Vagina (tissue), 2 donors: ENCODE measurements around the gene P2RY11.

Experiments
- CTCF ChIP-seq, 3 experiments: fragments of 450-650 bp in 2 of 3; fragments of 200-600 bp in 1 of 3; sonication (generic) in 1 of 3; IDR thresholded peaks; one replicate each; pipeline ENCODE4 v1.5.1; 2017 to 2019; ENCODE audit warnings: antibody characterized with exemption in 3 of 3, mild to moderate bottlenecking in 2 of 3, moderate library complexity in 2 of 3
- POLR2A ChIP-seq, 2 donors: fragments of 450-650 bp; IDR thresholded peaks; one replicate each; pipeline ENCODE4 v1.6.1; 2017; ENCODE audit warnings: antibody characterized with exemption in 2 of 2, mild to moderate bottlenecking in 2 of 2, moderate library complexity in 2 of 2
- POLR2AphosphoS5 ChIP-seq, 2 donors: sonication (generic); formaldehyde crosslinking; IDR thresholded peaks; one replicate each; pipeline ENCODE4 v1.9.0; 2017; ENCODE audit warnings: antibody characterized with exemption in 2 of 2, mild to moderate bottlenecking in 2 of 2, low read depth in 1 of 2; ENCODE audit not compliant: insufficient read depth in 1 of 2

- no peak for TF ChIP-seq CTCF (IDR thresholded peaks at IDR 0.05)
- no peak for TF ChIP-seq POLR2A (IDR thresholded peaks at IDR 0.05)
- TF ChIP-seq POLR2AphosphoS5 (IDR thresholded peaks at IDR 0.05; ENCODE audit: insufficient read depth in 1 of 2, low read depth in 1 of 2), result peak; percentile 10 to 27
Observed at GRCh38 chr19:10135551-10136334, 24.2 kb downstream of the P2RY11 start.
